ENCODE results near the gene CCNE1. TPM values are rescaled to one million over a fixed set of nuclear protein-coding genes. Genes with fewer than 3 reads are reported as not detected.
"Not testable (repeated sequence)": the region's sequence is repeated elsewhere in the genome, so short reads cannot be mapped to it uniquely, and the experiment has no call there.

Gene CCNE1
- total RNA-seq, 2 experiments from 2014 or later = 24.5 to 25.7 TPM

DNA sequence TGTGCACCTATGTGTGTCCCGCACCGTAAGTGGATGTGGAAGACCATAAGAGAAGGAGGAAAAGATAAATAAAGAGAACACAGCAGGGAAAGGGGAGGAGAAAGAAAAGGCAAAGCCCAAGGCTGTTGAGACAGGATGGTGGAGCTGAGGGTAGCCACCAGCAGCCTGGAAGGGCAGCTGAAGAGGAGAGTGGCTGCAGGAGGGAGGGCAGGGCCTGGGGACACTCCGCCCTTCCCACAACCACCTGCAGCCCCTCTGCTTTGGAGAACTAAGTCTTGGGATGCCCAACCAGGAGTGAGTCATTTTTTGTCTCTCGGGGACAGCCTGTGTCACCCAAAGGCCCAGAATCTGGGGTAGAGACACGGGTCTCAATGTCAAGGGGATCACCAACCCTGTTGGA lies 26.4 kb upstream of the CCNE1 start:
- Mint-ChIP-seq H3K9me3 (no peaks in the 10 kb centered on the region), H3K27ac (no peak overlapping the region), H3K4me3 (no peak overlapping the region), H3K36me3 (ENCODE audit: low read depth) (no peaks in the 10 kb centered on the region), H3K27me3 (no peaks in the 10 kb centered on the region), H3K4me1 (ENCODE audit: low read depth) (no peaks in the 10 kb centered on the region)
- DNase-seq (no peak), ATAC-seq (no peak)
- ChIA-PET CTCF (interaction anchor here (0.9 to 2.2 kb wide), 7 partner anchors 12 to 88 kb away, joined by 3 to 15 read pairs (median 4); no protein-coding TSS in a partner anchor), POLR2A (no interaction called here)
- intact Hi-C loops (cut with micrococcal nuclease) = no loop called here
- TF ChIP-seq, protein P1, sequence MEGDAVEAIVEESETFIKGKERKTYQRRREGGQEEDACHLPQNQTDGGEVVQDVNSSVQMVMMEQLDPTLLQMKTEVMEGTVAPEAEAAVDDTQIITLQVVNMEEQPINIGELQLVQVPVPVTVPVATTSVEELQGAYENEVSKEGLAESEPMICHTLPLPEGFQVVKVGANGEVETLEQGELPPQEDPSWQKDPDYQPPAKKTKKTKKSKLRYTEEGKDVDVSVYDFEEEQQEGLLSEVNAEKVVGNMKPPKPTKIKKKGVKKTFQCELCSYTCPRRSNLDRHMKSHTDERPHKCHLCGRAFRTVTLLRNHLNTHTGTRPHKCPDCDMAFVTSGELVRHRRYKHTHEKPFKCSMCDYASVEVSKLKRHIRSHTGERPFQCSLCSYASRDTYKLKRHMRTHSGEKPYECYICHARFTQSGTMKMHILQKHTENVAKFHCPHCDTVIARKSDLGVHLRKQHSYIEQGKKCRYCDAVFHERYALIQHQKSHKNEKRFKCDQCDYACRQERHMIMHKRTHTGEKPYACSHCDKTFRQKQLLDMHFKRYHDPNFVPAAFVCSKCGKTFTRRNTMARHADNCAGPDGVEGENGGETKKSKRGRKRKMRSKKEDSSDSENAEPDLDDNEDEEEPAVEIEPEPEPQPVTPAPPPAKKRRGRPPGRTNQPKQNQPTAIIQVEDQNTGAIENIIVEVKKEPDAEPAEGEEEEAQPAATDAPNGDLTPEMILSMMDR (IDR thresholded peaks at IDR 0.05) = no peak

DNA sequence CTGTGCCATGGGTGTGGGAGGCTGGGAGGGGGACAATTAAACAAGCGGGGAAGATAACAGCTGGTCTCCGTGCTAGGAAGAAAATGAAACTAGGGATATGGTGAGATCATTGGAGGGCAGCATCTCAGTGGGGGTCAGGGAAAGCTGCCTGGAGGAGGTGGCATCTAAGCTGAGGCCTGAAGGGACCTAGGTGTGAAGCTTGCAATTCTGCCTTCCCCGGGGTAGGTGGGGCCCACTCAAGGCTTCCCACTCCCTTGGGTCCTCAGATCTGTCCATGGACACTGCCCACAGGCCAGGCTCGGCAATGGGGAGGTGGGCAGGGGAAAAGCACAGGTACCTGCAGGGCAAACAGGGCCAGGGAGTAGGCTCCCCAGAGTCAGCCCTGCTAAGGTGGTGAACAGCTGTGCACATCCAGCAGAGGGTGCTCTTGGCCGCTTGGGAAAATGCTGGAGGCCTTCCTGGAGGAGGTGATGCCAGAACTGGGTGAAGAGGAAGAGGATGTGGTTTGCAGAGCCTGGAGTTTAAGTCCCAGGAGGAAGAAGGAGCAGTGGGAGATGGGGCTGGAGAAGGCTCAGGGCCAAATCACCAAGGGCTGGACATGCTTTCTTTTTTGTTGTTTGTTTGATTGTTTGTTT lies 25.7 kb upstream of the CCNE1 start:
- TF ChIP-seq, protein P1 (IDR thresholded peaks at IDR 0.05) = no peak
- no peaks in the 10 kb centered on the region for H3K4me1 Mint-ChIP-seq (ENCODE audit: low read depth)
- no peaks in the 10 kb centered on the region for H3K9me3 Mint-ChIP-seq
- no peak overlapping the region for H3K4me3 Mint-ChIP-seq
- DNase-seq (peak; percentile 35), ATAC-seq (peak; percentile 68)
- H3K36me3 Mint-ChIP-seq (ENCODE audit: low read depth) = no peaks in the 10 kb centered on the region
- H3K27me3 Mint-ChIP-seq = no peaks in the 10 kb centered on the region
- POLR2A ChIA-PET = no interaction called here
- CTCF ChIA-PET = interaction anchor here (0.9 to 2.2 kb wide), 8 partner anchors 8 to 87 kb away, joined by 3 to 15 read pairs (median 4); no protein-coding TSS in a partner anchor
- intact Hi-C loops (cut with micrococcal nuclease) = no loop called here
- H3K27ac Mint-ChIP-seq = no peak overlapping the region

DNA sequence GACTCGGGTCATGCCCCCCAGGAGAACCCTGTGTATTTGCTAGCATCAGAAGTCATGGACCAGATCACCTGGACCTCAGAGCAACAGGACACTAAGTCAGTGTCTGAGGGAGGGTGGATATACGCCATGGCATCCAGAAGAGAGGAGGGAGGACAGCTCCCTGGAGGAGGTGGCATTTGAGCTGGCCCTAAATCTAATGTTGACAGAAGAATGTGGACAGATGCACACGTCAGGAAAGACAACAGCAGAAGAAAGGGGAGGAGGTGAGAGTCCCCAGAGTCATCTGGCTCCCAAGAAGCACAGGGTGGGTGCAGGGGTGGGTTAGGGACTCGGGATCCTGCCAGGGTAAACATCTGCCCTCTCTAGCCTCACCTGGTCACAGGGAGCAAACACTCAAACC lies 24.5 kb upstream of the CCNE1 start:
- POLR2A ChIA-PET = no interaction called here
- H3K36me3 Mint-ChIP-seq (ENCODE audit: low read depth) = no peaks in the 10 kb centered on the region
- ATAC-seq = no peak

DNA sequence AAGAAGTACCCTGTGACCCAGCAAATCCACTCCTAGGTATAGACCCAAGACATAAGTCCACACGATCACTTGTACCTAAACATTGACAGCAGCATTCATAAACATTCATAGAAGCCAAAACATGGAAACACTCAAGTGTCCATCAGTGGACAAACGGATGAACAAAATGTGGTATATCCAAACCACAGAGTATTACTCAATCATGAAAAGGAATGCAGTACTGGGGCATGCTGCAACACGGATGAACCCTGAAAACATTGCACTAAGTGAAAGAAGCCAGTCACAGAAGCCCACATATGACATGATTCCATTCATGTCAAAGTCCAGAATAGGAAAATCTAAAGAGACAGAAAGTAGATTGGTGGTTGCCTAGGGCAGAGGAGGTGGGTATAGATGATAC lies 22.8 kb upstream of the CCNE1 start:
- DNase-seq (no peak), ATAC-seq (no peak)
- Mint-ChIP-seq H3K27ac (no peak overlapping the region), H3K4me1 (ENCODE audit: low read depth) (peaks cover 2% of the 10 kb centered on the region), H3K4me3 (no peak overlapping the region), H3K9me3 (no peaks in the 10 kb centered on the region), H3K36me3 (ENCODE audit: low read depth) (no peaks in the 10 kb centered on the region), H3K27me3 (no peaks in the 10 kb centered on the region)
- intact Hi-C loops (cut with micrococcal nuclease) = no loop called here
- ChIA-PET CTCF (interaction anchor here (1.2 kb wide), 1 partner anchor 84 kb away, joined by 3 read pairs; no protein-coding TSS in a partner anchor), POLR2A (no interaction called here)
- TF ChIP-seq, protein P1 (IDR thresholded peaks at IDR 0.05) = no peak

More for the DNA sequence above, 24.5 kb upstream of the CCNE1 start:
- Mint-ChIP-seq H3K27ac (no peak overlapping the region), H3K4me3 (no peak overlapping the region), H3K27me3 (no peaks in the 10 kb centered on the region), H3K4me1 (ENCODE audit: low read depth) (no peaks in the 10 kb centered on the region), H3K9me3 (no peaks in the 10 kb centered on the region)
- intact Hi-C loops (cut with micrococcal nuclease) = no loop called here
- TF ChIP-seq, protein P1 (IDR thresholded peaks at IDR 0.05) = no peak
- CTCF ChIA-PET = interaction anchor here (1.2 to 2.2 kb wide), 5 partner anchors 9 to 86 kb away, joined by 3 to 15 read pairs (median 4); no protein-coding TSS in a partner anchor
- no peak for DNase-seq

DNA sequence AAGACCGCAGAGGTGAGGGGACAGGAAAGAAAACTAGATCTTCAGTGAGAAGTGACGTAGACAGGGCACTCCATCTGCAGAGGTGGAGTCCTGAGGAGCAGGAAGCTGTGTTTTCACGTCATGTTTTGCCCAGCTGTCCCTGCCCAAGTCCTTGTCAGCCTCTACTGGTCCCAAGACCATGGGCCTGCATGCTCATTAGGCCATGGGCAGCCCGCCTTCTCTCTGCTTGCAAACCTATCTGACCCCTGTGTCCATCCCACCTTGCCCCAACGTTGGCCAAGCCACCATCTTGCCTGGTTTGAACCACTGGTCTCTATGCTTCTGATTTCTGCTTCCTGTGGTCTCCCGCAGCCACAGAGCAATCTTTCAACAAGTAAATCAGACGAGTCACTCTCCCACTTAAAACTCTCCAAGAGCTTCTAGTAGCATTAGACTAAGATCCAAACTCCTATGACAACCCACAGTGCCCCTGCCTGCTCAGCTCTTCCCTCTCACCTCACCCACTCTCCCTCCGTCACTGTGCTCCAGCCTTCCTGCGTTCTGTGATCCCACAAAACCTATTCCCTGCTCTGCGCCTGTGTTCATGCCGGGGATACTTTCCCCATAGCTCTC lies 18.6 kb upstream of the CCNE1 start:
- TF ChIP-seq, protein P1 (IDR thresholded peaks at IDR 0.05) = no peak
- no peaks in the 10 kb centered on the region for H3K36me3 Mint-ChIP-seq (ENCODE audit: low read depth)
- H3K4me1 Mint-ChIP-seq (ENCODE audit: low read depth) = peaks cover 5% of the 10 kb centered on the region
- ChIA-PET CTCF (interaction anchor here (0.9 to 3.1 kb wide), 2 partner anchors 22 to 33 kb away, joined by 3 to 9 read pairs; no protein-coding TSS in a partner anchor), POLR2A (no interaction called here)
- H3K9me3 Mint-ChIP-seq = no peaks in the 10 kb centered on the region
- no peak for DNase-seq
- no peaks in the 10 kb centered on the region for H3K27me3 Mint-ChIP-seq
- no peak overlapping the region for H3K27ac Mint-ChIP-seq
- no peak overlapping the region for H3K4me3 Mint-ChIP-seq
- intact Hi-C loops (cut with micrococcal nuclease) = no loop called here
- no peak for ATAC-seq

DNA sequence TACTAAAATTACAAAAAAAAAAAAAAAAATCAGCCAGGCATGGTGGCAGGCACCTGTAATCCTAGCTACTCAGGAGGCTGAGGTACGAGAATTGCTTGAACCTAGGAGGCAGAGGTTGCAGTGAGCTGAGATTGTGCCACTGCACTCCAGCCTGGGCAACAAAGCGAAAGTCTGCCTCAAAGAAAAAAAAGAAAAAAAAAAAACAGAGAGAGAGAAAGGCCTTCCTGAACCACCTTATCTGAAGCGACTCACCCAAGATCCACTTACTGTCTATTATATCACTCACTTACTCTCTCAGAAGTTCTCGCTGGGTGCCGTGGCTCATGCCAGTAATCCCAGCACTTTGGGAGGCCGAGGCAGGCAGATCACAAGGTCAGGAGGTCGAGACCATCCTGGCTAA lies 17.3 kb upstream of the CCNE1 start:
- ATAC-seq; intact Hi-C loops (cut with micrococcal nuclease): not testable (repeated sequence)
- CTCF ChIA-PET = interaction anchor here (3.1 kb wide), 1 partner anchor 34 kb away, joined by 9 read pairs; no protein-coding TSS in a partner anchor

More for the DNA sequence above, 17.3 kb upstream of the CCNE1 start:
- POLR2A ChIA-PET = interaction anchor here (0.7 kb wide), 1 partner anchor 53 kb away, joined by 3 read pairs; no protein-coding TSS in a partner anchor
- not testable (repeated sequence) for H3K36me3 Mint-ChIP-seq (ENCODE audit: low read depth); H3K9me3 Mint-ChIP-seq; H3K4me1 Mint-ChIP-seq (ENCODE audit: low read depth); H3K27me3 Mint-ChIP-seq; H3K4me3 Mint-ChIP-seq; H3K27ac Mint-ChIP-seq; DNase-seq

Measured in activated CD8-positive, alpha-beta T cell treated with anti-CD3 and anti-CD28 coated beads for 36 hours (primary cell).